Endometrial microvascular endothelial cells (primary cell): ENCODE measurements around the gene CCNL1. TPM values are rescaled to one million over a fixed set of nuclear protein-coding genes. Genes with fewer than 3 reads are reported as not detected.

ENCODE experiments used
- in situ Hi-C: cut with HindIII; loops from 2 replicates; pipeline ENCODE4 v1.10.0; 2017; ENCODE audit warnings: low sequenced_read_pairs, low pct_unique_long_range_greater_than_20kb; ENCODE audit errors: inconsistent ontology term
- total RNA-seq: library from RNA; depleted of rRNA; stranded (reverse); fragments of >200 nt; gene quantifications from one replicate; pipeline ENCODE4 v1.2.3, GENCODE V29; 2015; ENCODE audit errors: inconsistent ontology term

The CCNL1 gene
- total RNA-seq, 1 donor from 2014 or later: 55.3 TPM

- in situ Hi-C loops: no loop called here
Measured at GRCh38 chr3:157151151-157151550, 8.8 kb downstream of the CCNL1 start.

GRCh38 chr3:157149136-157149696 lies 10.7 kb downstream of the CCNL1 start:
- in situ Hi-C loops: no loop called here

- in situ Hi-C loops: no loop called here
Measured at GRCh38 chr3:157148196-157148889, 11.6 kb downstream of the CCNL1 start.

GRCh38 chr3:157147099-157147803 lies 12.7 kb downstream of the CCNL1 start:
- in situ Hi-C loops: no loop called here

- in situ Hi-C loops: no loop called here
Measured at GRCh38 chr3:157145606-157146322, 14.2 kb downstream of the CCNL1 start.

GRCh38 chr3:157142315-157142714 lies 17.6 kb downstream of the CCNL1 start:
- in situ Hi-C loops: no loop called here

GRCh38 chr3:157139938-157140534 lies 19.9 kb downstream of the CCNL1 start:
- in situ Hi-C loops: no loop called here

GRCh38 chr3:157136647-157137387 lies 23.1 kb downstream of the CCNL1 start:
- in situ Hi-C loops: no loop called here

- in situ Hi-C loops: no loop called here
Measured at GRCh38 chr3:157135671-157136396, 24.1 kb downstream of the CCNL1 start.

- in situ Hi-C loops: no loop called here
Measured at GRCh38 chr3:157134620-157135191, 25.2 kb downstream of the CCNL1 start.

- in situ Hi-C loops: no loop called here
Measured at GRCh38 chr3:157133434-157134320, 26.3 kb downstream of the CCNL1 start.

GRCh38 chr3:157132936-157133335 lies 27.0 kb downstream of the CCNL1 start:
- in situ Hi-C loops: no loop called here

GRCh38 chr3:157132341-157132740 lies 27.6 kb downstream of the CCNL1 start:
- in situ Hi-C loops: no loop called here

- in situ Hi-C loops: no loop called here
Measured at GRCh38 chr3:157131861-157132260, 28.1 kb downstream of the CCNL1 start.

GRCh38 chr3:157130467-157131251 lies 29.3 kb downstream of the CCNL1 start:
- in situ Hi-C loops: no loop called here
